ENCODE results near the gene PIKFYVE. TPM values are rescaled to one million over a fixed set of nuclear protein-coding genes. Genes with fewer than 3 reads are reported as not detected.

The PIKFYVE gene
- total and polyA plus RNA-seq, 10 of the 15 experiments (the other 5 are each of a cell fraction or from before 2014, with no cell fraction given), result 5.2 to 41.7 (median 19.6) TPM

GRCh38 chr2:208329485-208329884 is 63.4 kb downstream of the PIKFYVE start:
- ATAC-seq (no peak), FAIRE-seq (no peak), DNase-seq (ENCODE audit: low read depth, low spot score) (no peak)
- RAD21 ChIA-PET (ENCODE audit: unreplicated experiment), result no interaction called here
- SMC1A ChIA-PET (ENCODE audit: uncharacterized antibody, unreplicated experiment), result interaction anchor here (1.0 to 1.3 kb wide), 2 partner anchors 9 to 18 kb away, joined by 3 to 4 read pairs; no protein-coding TSS in a partner anchor
- Histone ChIP-seq H3K9me3 (replicated peaks; ENCODE audit: control insufficient read depth, insufficient read depth, low read length) (no peaks in the 10 kb centered on the region), H3K27me3 (replicated peaks in 1 of 2; ENCODE audit: control insufficient read depth in 2 of 2, insufficient read depth in 2 of 2, low read length in 1 of 2) (no peaks in the 10 kb centered on the region), H4K20me1 (ENCODE audit: control insufficient read depth, insufficient read depth) (no peaks in the 10 kb centered on the region), H3K36me3 (ENCODE audit: control insufficient read depth in 2 of 2, insufficient read depth in 2 of 2, low read length in 1 of 2) (peaks cover 13 to 16% of the 10 kb centered on the region in 2 experiments), H3K4me3 (no peak overlapping the region), H3K4me2 (ENCODE audit: control insufficient read depth, insufficient read depth) (no peak overlapping the region), H3K27ac (ENCODE audit: control insufficient read depth, insufficient read depth) (no peak overlapping the region), H2AFZ (ENCODE audit: control insufficient read depth, low read depth, low read length) (no peak overlapping the region), H3K9ac (ENCODE audit: control insufficient read depth, insufficient read depth, low read length) (no peak overlapping the region), H3K4me1 (ENCODE audit: control insufficient read depth, insufficient read depth, low read length) (no peaks in the 10 kb centered on the region), H3K79me2 (ENCODE audit: control insufficient read depth, insufficient read depth, low read length) (no peaks in the 10 kb centered on the region)
- BruUV-seq (replicated peaks), result no TSS peak
- intact Hi-C loops (cut with micrococcal nuclease; ENCODE audit: unreplicated experiment), result no loop called here
- TF ChIP-seq SRF (IDR thresholded peaks at IDR 0.05; ENCODE audit: low read depth in 2 of 2, low read length in 2 of 2) (no peak), SMC3 (IDR thresholded peaks at IDR 0.05; ENCODE audit: borderline replicate concordance, low read length) (no peak), NR2C2 (IDR thresholded peaks at IDR 0.05; ENCODE audit: borderline replicate concordance, control insufficient read depth, insufficient read length, low read depth) (no peak), EZH2 (IDR thresholded peaks at IDR 0.05; ENCODE audit: borderline replicate concordance, control insufficient read depth, low read depth, low read length) (no peak), SPI1 (IDR thresholded peaks at IDR 0.05; ENCODE audit: borderline replicate concordance, insufficient read depth, low read depth, low read length) (no peak), STAT1 (conservative IDR thresholded peaks at IDR 0.05) (no peak), LARP7 (IDR thresholded peaks at IDR 0.05) (no peak), ZNF217 (IDR thresholded peaks at IDR 0.05) (no peak), ZBTB40 (IDR thresholded peaks at IDR 0.05; ENCODE audit: borderline replicate concordance) (no peak), HDAC6 (IDR thresholded peaks at IDR 0.05; ENCODE audit: unreplicated experiment) (no peak), ATF7 (IDR thresholded peaks at IDR 0.05; ENCODE audit: low read depth) (no peak), HDGF (IDR thresholded peaks at IDR 0.05) (no peak), NFYA (IDR thresholded peaks at IDR 0.05; ENCODE audit: borderline replicate concordance, low read depth, low read length) (no peak), CHD4 (IDR thresholded peaks at IDR 0.05) (no peak), SUPT20H (IDR thresholded peaks at IDR 0.05; ENCODE audit: borderline replicate concordance, control insufficient read depth, low read depth, low read length) (no peak), SIX5 (IDR thresholded peaks at IDR 0.05; ENCODE audit: low read depth, low read length, severe bottlenecking) (no peak), MYB (IDR thresholded peaks at IDR 0.05; ENCODE audit: borderline replicate concordance, low read depth, low read length) (no peak), POLR2AphosphoS2 (IDR thresholded peaks at IDR 0.05; ENCODE audit: low read depth, low read length) (no peak)
- CTCF ChIA-PET, result interaction anchor here (1.2 kb wide), 1 partner anchor 9 kb away, joined by 4 read pairs; no protein-coding TSS in a partner anchor
- in situ Hi-C loops (cut with MboI), result no loop called here
- POLR2A ChIA-PET, result no interaction called here

All from GM12878 (cell line).